HG02642 (cell line): ENCODE data around the gene ATP5IF1.

Experiments used
- ATAC-seq: cut with Tn5 transposase; IDR thresholded peaks from one replicate; pipeline ENCODE4 v1.9.1; 2021; ENCODE audit warnings: mild to moderate bottlenecking; ENCODE audit not compliant: unreplicated experiment, poor library complexity

ATP5IF1 gene

DNA sequence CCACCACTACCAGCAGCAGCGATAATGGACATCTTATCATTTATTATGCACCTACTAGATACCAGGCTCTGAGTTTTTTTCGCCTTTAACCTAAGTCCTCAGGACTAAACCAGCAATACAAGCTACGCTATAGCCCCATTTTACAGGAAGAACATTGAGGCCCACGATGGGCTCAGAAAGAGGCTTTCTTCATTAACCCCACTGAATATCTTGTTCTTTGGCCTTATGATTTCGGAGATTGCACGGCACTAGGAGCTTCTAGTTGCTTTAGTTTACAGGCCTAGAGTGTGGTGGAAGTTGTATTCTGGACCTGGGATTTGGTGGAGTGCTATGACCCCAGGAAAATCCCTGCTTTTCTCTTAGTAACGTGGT lies 24.9 kb downstream of the ATP5IF1 start:
- ATAC-seq = no peak

- no peak for ATAC-seq
Observed at GRCh38 chr1:28264897-28265296, 29.0 kb downstream of the ATP5IF1 start.

DNA sequence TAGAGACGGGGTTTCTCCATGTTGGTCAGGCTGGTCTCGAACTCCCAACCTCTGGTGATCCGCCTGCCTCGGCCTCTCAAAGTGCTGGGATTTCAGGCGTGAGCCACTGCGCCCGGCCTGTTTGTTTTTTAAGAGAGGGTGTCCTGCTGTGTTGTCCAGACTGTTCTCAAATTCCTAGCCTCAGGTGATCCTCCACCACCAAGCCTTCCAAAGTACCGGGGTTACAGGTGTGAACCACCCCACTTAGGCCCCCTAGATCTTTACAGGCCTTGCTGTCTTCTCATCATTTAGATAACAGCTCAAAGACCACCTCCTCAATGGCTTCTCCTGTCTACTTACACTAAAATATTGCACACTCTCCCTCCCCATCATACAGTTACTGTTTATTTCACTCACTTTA lies 29.7 kb downstream of the ATP5IF1 start:
- no peak for ATAC-seq

GRCh38 chr1:28266920-28267322 lies 31.0 kb downstream of the ATP5IF1 start:
- no peak for ATAC-seq

DNA sequence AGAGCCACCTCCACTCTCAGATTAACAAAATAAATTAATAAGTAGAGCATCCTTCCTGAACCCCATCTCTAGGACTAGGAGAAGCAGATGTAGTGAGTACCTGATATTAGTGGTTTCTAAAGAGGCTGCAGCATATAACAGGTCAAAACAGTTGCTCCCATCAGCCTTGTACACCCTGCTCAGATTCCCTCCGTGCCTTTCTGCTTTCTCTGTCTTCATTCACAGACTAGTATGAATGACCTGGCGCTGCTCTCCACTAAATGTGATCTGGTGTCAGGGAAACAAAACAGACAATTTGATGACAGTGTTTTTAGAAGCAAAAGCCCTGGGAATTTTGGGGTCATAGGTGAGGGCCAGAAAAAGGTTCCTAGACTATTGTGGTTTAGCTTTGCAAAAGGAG lies 31.7 kb downstream of the ATP5IF1 start:
- ATAC-seq = no peak

GRCh38 chr1:28269529-28269928 lies 33.6 kb downstream of the ATP5IF1 start:
- ATAC-seq = no peak

DNA sequence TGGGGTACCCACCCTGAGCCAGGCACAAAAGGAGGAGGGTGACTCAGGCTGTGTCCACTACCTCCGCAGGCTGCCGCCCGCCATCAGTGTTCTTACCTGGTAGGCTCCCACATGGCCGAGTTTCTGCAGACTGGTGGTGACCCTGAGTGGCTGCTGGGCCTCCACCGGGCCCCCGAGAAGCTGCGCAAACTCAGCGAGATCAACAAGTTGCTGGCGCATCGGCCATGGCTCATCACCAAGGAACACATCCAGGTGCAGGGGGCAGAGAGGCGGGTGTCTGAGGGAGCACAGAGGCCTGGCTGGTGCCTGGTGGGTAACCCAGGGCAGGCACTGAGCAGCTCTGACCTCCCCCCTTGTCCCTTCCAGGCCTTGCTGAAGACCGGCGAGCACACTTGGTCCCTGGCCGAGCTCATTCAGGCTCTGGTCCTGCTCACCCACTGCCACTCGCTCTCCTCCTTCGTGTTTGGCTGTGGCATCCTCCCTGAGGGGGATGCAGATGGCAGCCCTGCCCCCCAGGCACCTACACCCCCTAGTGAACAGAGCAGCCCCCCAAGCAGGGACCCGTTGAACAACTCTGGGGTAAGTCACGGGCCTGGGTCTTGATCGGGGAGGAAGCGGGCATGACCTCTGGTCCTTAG lies 36.4 kb downstream of the ATP5IF1 start:
- ATAC-seq = no peak

- no peak for ATAC-seq
Observed at GRCh38 chr1:28273216-28273860, 37.4 kb downstream of the ATP5IF1 start.

GRCh38 chr1:28278763-28279162 lies 42.8 kb downstream of the ATP5IF1 start:
- ATAC-seq = no peak

DNA sequence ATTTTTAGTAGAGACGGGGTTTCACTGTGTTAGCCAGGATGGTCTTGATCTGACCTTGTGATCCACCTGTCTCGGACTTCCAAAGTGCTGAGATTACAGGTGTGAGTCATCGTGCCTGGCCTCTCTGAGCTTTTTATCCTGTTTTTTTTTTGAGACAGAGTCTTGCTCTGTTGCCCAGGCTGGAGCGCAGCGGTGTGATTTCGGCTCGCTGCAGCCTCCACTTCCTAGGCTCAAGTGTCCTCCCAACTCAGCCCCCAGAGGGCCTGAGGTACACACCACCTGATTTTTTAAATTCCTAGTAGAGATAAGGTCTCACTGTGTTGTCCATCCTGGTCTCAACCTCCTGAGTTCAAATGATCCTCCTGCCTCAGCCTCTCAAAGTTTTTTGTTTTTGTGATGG lies 43.8 kb downstream of the ATP5IF1 start:
- ATAC-seq = no peak

GRCh38 chr1:28280501-28280900 lies 44.6 kb downstream of the ATP5IF1 start:
- ATAC-seq = no peak

- no peak for ATAC-seq
Observed at GRCh38 chr1:28280977-28281381, 45.1 kb downstream of the ATP5IF1 start.

DNA sequence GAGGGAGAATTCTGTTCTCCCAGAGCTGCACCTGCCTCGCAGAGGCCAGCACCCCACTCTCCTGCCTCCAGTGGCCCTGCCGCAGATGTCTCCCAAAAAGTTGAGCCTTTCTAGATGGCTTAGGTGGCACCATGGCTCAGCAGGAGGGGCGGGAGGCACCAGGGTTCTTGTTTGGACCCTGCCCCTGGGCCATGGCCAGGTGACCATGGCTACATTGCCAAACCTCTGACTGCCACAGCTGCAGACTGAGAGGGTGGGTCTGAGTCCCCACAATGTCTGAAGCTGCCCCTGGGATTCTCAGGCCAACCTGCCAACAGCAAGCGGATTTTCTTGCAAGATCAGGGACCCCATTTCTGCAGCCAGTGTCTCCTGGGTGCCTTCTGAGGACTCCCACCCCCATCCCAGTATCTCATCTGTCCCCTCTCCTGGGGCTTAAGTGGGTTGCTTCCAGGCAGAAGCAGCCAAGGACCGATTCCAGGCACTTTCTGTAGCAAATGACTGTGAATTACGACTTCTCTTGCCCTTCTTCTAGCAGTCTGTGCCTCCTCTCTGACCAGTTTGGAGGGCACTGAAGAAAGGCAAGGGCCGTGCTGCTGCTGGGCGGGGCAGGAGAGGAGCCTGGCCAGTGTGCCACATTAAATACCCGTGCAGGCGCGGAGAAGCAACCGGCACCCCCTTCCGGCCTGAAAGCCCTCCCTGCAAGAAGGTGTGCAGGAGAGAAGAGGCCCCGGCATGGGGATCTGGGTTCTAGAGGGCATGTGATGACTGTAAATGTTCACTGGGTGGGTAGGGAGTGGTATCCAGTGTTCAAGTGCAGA lies 45.9 kb downstream of the ATP5IF1 start:
- no peak for ATAC-seq

GRCh38 chr1:28282426-28283407 lies 46.8 kb downstream of the ATP5IF1 start:
- no peak for ATAC-seq

GRCh38 chr1:28286111-28286510 lies 50.2 kb downstream of the ATP5IF1 start:
- ATAC-seq = no peak
